Stimulated activated CD8-positive, alpha-beta memory T cell treated with anti-CD3 and anti-CD28 coated beads, Interleukin-7, amount 100 ng/mL, for 4 hours (primary cell): ENCODE measurements around the gene PHKB.
"Not testable (repeated sequence)": the region's sequence is repeated elsewhere in the genome, so short reads cannot be mapped to it uniquely, and the experiment has no call there.

Source experiments
- DNase-seq, 2 donors: peaks; one replicate each; pipeline ENCODE4 v3.0.0-alpha.2; 2020; ENCODE audit warnings: low read depth in 2 of 2

PHKB gene

DNA sequence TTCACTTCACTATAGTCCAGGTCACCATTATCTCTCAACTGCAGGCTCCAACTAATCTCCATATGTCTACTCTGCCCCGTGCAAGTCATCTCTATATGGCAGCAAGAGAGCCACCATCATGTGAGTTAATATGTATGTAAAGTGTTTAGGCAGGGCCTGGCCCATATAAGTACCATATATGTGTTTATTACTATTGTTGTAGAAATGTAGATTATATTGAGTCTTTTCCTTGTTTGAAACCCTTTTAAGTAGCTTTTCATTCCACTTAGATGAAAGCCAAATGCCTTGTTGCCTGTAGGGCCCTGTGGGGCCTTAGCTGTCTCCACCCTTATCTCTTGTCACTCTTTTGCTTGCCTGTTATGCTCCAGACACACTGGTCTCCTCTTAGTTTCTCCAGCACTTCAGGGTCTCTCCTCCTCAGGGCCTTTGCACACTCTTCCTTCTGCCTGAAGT is 164.0 kb downstream of the PHKB start:
- DNase-seq: no peak

DNA sequence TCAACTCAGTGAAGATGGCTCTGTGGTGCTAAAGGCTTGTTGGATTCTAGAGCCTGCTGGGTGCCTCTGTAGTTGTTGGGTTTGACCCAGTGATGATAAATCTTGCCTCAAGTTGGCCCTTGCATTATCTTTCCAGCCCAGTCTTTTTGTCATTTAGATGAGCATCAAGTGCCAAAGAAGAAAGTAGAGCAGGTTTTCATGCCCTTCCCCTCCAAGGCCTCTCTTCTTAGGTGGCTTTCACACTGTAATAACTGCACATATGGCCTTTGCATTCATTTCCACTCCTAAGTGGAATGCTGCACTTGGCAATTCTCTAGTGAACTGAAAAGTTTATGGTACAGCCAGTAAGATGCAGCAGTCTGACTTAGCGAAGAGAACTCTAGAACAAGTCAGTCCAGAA is 165.1 kb downstream of the PHKB start:
- DNase-seq: no peak

DNA sequence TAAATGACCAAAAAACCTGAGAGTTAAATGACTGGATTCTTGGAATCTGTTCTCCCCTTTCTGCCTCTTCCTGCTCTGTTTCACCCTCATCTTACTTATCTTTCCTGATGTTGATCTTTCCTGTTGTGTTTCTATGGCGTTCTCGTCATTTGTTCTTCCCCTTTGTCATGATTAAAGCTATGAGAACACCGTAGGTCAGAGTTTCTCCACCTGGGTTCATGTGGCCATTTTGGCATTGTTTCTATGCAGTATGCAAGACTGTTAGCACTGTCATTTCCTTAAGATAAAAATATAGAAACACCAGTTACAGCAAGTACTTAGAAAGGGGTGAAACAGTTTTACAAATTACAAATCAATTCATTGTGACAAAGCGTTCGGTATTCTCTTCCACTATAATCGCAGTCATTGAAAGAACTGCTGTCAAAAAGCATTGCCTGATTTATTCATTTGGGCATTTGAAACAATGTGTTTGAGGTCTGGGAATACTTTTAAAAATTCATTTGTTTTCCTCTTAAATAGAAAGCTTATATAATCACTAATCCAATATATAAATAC is 166.0 kb downstream of the PHKB start:
- no peak for DNase-seq

DNA sequence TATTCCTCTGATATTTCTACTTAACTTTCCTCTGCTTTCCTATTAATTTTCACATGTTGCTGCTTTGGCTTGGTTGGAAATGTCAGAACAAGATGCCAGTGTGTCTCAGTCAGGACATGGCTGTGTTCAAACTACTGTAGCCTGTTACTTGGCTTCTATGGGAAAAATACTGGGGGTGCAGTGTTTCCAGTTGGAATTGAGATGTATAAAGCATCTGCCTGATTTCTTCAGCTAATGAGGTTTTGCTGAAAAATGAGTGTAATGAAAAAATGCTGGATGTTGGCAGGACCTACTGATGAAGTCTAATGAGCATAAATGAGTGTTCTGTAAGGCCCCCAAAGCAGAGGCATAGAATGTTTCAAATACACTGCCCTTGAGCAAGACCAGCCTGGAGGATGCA is 166.6 kb downstream of the PHKB start:
- DNase-seq: no peak

DNA sequence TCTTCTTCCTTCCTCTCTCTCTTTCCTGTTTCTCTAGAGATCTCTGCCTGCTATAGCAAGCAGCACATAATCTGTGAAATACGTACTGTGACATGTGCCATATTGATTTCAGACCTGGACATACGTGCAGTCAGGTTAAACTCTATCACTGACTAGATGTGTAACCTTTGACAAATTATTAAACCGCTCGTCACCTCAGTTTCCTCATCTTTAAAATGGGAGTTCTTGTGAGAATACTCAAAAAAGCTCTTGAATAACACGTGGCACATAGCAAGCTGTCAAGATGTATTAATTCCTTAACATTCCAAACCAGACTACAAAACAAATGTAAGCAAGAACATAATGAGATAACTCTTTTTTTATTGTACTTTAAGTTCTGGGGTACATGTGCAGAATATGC is 170.0 kb downstream of the PHKB start:
- no peak for DNase-seq

DNA sequence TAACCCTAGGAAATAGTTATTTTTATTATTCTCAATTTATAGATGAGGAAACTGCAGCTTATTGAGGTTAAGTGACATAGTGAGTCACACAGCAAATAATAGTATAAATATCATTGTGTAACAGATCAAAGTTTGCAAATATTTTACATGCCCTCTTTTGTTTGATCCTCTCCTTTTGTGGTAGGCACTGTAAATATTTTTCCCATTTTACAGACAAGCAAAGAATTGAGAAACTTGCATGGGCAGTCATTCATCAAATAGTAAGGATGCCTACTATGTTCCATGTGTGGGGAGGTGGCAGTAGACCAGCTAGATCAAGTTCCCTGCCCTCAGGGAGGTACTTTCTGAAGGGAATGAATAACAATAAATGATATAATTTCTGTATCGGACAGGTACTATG is 173.0 kb downstream of the PHKB start:
- DNase-seq: no peak

DNA sequence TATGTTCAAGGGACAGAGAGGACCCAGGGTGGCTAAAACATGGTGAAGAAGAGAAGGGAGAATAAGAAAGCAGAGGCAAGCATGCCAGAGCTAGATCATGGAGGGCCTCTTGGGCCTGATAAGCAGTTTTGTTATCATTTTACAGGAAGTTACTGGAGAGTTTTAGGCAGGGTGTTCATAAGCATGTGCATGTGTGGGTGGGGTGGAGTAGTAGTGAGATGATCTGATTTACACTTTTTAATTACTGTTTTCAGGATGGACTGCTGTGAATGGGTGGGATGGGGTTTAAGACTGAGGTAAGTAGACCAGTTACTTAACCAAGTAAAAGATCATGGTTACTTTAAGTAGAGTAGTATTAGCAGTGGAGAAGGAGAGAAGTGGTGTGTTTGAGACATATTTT is 173.6 kb downstream of the PHKB start:
- DNase-seq: no peak

DNA sequence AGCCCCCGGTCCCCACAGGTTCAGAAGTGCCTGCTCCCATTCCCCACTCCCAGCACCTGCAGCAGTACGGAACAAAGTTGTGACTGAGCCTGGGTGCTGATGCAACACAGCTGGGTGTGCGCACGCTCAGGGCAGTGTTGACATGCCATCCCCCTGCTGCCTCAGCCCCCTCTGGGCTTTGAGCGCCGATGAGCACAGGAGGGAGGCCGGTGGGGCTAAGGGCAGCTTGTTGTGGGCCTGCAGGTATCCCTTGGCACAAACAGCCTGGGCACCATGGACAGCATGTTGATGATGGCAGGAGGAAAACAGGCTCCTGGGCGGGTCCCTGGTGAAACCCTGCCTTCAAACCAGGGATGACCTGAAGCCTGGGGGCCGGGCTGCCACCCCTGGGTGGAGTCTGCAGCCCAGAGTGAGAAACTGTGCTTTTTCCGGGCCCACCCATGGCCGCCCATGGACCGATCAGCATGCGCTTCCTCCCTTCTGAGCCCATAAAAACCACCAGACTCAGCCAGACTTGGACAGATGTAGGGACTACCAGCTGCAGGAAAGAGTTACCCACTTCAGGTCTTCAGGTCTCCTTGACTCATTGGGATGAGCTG is 175.5 kb downstream of the PHKB start:
- DNase-seq: no peak

DNA sequence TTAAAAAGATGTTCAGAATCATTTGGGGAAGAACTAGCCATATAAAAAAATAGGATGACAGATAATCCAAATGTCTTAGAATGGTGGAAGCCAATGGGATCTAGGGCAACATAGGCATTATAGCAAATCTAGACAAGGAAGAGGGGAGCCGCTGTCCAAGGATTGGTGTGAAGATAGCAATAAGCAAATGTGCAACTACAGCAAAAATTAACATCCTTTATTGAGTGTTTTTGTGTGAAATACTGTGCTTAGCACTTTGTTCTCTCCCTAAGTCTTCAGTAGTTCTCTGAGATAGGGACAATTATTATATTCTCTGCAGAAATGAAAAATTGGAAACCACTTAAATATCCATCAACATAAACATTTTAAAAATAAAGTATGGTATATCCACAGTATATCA is 177.0 kb downstream of the PHKB start:
- DNase-seq: no peak

DNA sequence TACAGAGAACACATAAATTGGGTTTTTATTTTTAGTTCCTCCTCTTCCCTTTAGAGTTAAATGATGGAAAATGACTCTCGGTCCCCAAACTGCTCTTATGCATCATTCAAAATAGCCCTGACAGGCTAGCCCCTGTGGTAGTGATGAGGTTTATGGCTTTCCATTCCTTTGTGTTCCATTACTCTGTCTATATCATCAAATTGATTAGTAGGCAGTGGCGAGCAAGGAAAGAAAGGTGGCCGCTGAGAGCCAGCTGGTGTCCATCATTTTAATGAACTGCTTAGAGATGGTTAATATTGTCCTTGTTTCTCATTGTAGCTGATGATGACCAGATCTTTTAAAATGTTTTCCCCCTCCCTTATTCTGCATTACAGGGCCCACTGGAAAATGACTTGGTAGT is 179.5 kb downstream of the PHKB start:
- DNase-seq: no peak

DNA sequence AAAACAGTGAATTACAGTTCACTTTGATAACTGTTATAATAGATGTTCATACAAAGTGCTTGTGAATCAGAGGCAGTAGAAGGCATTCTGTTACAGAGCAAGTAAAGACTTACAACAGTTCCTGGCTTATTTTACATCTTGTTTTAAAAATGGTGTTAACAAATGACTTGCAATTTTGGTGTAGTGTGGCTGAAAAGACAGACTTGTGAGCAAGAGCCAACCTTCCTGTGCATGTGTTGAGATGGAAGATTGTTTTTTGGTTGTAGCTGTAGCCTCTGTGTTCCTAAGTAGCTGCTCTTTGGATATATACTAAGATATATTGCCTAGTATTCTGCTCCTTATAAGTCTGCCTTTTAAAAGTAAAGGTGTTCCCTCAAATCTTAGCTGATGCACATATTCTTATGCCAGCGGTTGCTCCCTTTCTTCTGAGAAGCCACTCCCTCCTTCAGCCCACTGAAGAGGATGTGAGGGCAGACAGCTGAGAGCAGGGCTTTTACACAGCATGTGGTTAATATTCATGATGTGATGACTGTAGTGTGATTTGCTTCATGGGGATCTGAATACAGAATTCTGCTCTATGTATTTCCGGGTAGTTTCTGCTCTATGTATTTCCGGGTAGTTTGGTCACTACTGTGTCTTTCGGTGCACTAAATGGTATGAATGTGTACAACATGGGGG is 182.3 kb downstream of the PHKB start:
- no peak for DNase-seq

DNA sequence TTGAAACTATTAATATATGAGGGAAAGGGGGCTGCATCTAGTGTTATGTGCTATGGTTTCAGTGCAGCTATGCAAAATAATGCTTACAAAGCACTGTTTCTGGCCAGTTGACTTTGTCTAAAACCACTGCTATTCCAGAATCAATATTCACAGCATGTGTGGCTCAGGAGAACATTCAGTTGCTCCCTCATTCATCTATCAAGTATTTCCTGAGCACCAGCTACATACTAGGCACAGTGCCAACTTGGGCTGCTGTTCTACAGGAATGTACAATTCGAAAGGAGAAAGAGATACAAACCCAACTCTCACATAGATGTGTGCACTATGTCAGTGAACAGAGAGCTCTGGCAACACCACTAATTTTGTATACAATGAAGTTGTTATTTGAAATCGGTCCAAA is 183.0 kb downstream of the PHKB start:
- no peak for DNase-seq

DNA sequence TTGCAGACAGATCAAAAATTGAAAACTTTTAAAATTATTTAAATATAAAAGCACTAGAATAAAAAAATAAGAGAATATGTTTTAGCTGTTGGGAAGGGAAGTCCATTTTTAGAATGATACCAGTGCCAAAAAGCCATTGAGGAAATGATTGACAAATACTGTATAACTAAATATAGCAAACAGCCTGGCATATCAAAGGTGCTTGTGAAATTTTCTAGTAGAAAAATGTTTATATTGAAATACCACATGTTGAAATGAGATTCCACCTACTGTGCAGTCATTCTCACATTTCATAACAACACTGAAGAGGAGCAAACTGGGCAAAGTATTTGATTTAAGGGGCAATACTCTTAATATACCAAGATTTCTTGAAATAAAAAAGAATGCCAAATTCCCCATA is 183.5 kb downstream of the PHKB start:
- no peak for DNase-seq

DNA sequence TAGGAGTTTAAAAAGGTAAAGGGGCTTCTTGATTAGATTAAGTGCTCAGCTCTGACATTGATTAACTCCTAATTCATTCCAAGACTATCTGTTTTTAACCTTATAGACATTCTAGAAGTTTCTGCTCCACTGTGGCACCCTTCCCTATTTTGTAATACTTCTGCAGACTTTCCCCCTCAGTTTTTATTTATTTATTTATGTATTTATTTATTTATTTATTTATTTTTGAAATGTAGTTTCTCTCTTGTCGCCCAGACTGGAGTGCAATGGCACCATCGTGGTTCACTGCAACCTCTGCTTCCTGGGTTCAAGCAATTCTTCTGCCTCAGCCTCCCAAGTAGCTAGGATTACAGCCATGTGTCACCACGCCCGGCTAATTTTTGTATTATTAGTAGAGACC is 185.8 kb downstream of the PHKB start:
- no peak for DNase-seq

DNA sequence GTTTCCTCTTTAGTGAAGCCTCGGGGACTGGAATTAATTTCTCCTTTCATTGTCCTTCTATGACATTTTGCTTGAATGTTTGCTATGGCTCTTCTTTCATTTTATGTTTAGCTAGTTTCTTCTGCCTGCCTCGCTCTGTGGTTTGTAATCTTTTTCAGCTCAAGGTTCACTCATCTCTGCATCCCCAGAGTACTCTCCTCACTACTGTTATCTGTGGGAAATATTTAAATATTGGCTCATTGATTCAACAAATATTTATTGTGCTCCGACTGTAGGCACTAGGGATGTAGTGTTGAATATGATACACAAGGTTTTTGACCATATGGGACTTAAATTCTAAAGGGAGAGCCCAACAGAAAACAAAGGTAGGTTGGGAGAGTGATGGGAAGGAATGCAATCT is 195.9 kb downstream of the PHKB start:
- DNase-seq: no peak

DNA sequence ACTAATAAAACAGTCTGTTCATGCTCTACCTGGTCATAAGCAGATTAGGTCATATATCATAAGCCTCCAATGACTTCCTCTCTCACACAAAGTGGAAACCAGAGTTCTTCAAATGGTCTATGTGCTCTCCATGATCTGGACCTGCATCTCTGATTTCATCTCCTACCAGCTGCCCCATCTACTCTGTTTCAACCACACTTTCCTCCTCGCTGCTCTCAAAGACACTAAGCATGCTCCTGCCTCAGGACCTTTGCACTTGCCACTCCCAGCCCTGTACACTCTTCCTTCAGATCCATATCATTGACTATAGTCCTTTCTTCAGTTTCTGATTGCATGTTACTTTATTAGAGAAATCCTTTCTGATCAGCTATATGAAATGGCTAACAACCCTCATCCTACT is 196.8 kb downstream of the PHKB start:
- no peak for DNase-seq

DNA sequence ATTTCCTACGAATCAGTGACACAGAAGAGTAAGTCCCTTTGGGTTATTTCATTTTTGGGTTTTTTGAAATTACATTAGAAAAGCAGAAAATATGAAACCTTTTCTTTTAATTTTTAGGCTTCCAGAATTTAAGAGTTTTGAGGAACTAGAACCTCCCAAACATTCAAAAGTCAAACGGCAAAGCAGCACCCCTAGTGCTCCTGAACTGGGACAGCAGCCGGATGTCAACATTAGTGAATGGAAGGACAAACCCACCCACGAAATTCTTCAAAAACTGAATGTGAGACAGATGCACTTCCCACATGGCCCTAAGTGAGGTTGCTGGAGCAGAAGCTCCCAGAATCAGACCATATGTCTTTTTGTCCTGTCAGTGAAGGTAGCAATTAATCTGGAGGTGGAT is 199.4 kb downstream of the PHKB start:
- no peak for DNase-seq

DNA sequence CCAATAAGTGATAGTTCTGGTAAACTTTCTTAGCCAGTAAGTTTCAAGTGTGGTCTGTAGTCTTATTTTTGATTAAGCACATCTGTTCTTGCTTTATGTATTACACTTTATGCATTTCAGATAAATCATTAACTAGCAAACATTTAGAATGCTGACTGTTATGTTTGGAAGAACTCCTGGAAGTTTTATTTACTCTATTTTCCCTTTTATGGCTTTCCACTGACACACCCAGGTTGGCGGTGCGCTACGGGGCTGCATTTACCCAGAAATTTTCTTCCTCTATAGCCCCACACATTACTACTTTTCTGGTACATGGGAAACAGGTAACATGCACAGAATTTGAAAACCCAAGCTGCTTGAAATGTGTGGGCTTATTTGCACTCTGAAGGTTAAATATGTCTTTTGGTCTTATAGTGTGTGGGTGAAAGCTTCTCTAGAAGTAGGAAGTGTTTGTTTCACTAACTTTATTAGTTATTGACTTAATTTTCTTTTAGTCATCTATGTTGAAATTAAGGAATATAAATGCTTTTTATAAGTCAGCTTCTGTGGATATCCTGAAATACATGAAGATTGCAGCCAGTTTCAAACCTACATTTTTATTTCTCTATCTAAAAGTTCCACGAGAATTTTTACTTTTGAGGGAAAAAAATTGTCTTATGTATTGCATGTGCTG is 203.7 kb downstream of the PHKB start:
- no peak for DNase-seq

DNA sequence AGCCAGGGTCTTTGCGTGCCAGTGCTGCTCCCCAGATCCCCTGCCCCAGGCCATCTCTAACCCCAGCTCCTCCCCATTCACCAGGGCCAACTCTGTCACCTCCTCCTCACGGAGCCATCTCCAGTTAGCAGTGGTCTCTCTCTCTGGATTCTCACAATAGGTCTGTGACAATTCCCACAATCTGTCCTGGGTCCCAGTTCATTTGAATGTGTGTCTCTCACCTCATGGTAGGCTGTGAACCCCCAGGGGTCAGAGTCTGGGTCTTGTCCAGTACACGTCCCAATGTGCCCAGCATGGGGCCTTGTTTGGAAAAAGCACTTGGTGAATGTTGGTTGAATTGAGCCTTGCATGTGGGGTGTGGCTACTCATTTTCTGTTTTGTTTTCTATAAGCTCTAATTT is 205.3 kb downstream of the PHKB start:
- no peak for DNase-seq

DNA sequence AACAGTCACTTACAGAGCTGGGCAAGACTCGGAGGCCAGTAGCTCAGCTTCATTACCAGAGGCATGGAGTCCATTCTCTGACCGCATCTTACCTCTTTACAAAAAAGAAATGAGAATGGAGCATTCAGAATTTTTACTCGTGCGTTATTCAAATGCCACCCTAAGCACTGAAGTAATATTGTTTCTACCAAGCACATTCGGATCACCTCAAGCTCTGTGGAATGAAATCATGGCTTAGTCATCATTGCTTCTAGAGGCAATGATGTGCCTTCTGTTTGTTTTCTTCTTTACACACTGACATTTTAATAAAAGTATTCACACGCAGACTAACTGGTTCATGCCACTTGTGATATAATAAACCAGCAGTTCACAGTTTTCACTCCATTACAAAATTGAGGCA is 206.8 kb downstream of the PHKB start:
- no peak for DNase-seq

DNA sequence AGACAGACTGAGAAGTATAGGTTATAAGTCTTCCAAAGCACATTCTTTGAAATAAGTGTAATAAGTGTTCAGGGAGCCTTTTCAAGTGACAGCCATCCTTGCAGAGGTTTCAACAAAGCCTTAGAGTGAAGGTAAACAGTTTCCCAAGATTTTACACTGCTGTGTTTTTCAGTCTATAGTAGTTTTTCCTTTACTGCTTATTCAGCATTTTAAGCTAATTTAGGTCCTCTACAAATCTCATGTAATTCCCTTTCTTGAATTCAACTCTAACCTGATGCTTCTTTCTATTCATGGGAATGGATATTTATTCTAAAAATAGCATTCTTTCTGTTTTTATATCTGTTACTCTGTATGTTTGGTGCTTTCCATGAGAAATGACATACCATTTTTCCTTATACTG is 211.3 kb downstream of the PHKB start:
- no peak for DNase-seq

DNA sequence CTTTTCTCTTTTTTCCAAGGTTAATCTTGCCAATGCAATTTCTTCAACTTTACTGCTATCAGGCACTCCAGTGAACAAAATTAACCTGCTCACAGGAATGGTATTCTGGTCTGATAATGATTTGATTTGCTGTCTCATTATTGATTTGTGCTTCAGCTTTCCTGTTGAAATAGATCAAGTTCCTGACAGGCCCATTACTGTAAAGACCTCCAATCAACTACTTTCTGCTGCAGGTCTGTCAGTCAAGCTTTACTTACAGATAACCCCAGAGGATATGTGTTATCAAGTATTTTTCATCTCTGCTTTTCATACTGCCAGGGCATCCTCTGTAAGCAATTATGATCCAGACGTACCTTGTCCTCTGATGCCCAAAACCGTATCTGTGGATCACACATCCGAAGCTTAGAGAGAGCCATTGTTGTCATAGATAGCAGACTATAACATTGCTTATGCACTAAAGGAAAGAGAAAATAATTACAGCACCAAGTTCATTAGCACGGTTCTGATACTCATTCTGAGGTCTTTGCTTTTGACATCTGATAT is 215.6 kb downstream of the PHKB start:
- DNase-seq: no peak

DNA sequence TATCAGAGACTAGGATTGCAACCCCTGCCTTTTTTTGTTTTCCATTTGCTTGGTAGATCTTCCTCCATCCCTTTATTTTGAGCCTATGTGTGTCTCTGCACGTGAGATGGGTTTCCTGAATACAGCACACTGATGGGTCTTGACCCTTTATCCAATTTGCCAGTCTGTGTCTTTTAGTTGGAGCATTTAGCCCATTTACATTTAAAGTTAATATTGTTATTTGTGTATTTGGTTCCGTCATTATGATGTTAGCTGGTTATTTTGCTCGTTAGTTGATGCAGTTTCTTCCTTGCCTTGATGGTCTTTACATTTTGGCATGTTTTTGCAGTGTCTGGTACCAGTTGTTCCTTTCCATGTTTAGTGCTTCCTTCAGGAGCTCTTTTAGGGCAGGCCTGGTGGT is 220.4 kb downstream of the PHKB start:
- not testable (repeated sequence) for DNase-seq
